AG04450 (cell line): ENCODE results near the gene DOHH. TPM values are rescaled to one million over a fixed set of nuclear protein-coding genes. Genes with fewer than 3 reads are reported as not detected.
"Not testable (repeated sequence)": the region's sequence is repeated elsewhere in the genome, so short reads cannot be mapped to it uniquely, and the experiment has no call there.

ENCODE experiments used
- CTCF ChIA-PET: fragments of 300-600, 350-600 bp; formaldehyde crosslinking; extraction: SDS; loops from one replicate; lab custom pipeline; 2022; ENCODE audit warnings: antibody characterized with exemption, inconsistent platforms; lab: Charles Lee
- POLR2A ChIA-PET: fragments of 350-600 bp; formaldehyde crosslinking; extraction: SDS; loops from one replicate; lab custom pipeline; 2021; ENCODE audit warnings: antibody characterized with exemption, inconsistent platforms; lab: Yijun Ruan, JAX
- DNase-seq: peaks from one replicate; pipeline ENCODE4 v3.0.0-alpha.2; 2011; ENCODE audit warnings: low read depth, low spot score
- H3K27ac ChIP-seq: one replicate; pipeline ENCODE4 v1.5.1; 2012; ENCODE audit warnings: low read depth, low read length, control low read depth
- H3K27me3 ChIP-seq: one replicate; pipeline ENCODE4 v1.6.0; 2012; ENCODE audit warnings: low read length; ENCODE audit not compliant: control insufficient read depth, insufficient read depth
- H3K4me3 ChIP-seq: 2 replicates; pipeline ENCODE4 v1.5.1; 2011; ENCODE audit warnings: mild to moderate bottlenecking, low read depth, low read length, control low read depth
- H3K9me3 ChIP-seq: 2 replicates; pipeline ENCODE4 v1.5.1; 2012; ENCODE audit warnings: low read length; ENCODE audit not compliant: control insufficient read depth, insufficient read depth
- polyA plus RNA-seq: library from polyadenylated mRNA; depleted of rRNA; stranded (reverse); fragments of >200 nt; gene quantifications from 2 replicates; pipeline ENCODE4 v1.2.3, GENCODE V29; 2011
- TF ChIP-seq, protein P1 (sequence below): IDR thresholded peaks from 2 replicates; pipeline ENCODE4 v1.5.1; 2011; ENCODE audit warnings: low read depth, low read length, control low read depth, inconsistent platforms

Gene DOHH
- polyA plus RNA-seq, 1 experiment, result 3.4 TPM

DNA sequence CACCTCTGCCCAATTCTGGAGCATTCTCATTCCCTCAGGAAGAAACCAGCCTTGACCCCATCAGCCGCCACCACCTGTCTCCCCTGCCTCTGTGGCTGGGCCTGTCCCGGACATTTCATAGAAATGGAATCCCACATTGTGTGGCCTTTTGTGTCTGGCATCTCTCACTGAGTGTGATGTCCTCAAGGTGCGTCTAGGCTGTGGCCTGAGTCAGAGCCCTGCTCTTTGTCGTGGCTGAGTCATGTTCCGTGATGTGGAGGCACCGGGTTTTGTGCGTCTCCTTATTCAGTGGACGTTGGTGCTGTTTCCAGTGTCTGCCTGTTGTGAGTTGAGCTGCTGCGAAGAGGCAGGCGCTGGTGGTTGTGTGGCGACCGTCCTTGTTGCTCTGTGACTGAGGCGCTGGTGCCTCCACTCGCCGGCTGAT lies 9.1 kb upstream of the DOHH start:
- TF ChIP-seq, protein P1, sequence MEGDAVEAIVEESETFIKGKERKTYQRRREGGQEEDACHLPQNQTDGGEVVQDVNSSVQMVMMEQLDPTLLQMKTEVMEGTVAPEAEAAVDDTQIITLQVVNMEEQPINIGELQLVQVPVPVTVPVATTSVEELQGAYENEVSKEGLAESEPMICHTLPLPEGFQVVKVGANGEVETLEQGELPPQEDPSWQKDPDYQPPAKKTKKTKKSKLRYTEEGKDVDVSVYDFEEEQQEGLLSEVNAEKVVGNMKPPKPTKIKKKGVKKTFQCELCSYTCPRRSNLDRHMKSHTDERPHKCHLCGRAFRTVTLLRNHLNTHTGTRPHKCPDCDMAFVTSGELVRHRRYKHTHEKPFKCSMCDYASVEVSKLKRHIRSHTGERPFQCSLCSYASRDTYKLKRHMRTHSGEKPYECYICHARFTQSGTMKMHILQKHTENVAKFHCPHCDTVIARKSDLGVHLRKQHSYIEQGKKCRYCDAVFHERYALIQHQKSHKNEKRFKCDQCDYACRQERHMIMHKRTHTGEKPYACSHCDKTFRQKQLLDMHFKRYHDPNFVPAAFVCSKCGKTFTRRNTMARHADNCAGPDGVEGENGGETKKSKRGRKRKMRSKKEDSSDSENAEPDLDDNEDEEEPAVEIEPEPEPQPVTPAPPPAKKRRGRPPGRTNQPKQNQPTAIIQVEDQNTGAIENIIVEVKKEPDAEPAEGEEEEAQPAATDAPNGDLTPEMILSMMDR, result no peak
- Histone ChIP-seq H3K9me3 (no peaks in the 10 kb centered on the region; the same call in 1 of the 2 replicates), H3K27me3 (no peaks in the 10 kb centered on the region), H3K27ac (peak overlapping the region; percentile 21), H3K4me3 (no peak overlapping the region)
- POLR2A ChIA-PET, result interaction anchor here (0.6 kb wide), 1 partner anchor 152 kb away, joined by 3 read pairs; no protein-coding TSS in a partner anchor
- CTCF ChIA-PET, result no interaction called here
- no peak for DNase-seq

DNA sequence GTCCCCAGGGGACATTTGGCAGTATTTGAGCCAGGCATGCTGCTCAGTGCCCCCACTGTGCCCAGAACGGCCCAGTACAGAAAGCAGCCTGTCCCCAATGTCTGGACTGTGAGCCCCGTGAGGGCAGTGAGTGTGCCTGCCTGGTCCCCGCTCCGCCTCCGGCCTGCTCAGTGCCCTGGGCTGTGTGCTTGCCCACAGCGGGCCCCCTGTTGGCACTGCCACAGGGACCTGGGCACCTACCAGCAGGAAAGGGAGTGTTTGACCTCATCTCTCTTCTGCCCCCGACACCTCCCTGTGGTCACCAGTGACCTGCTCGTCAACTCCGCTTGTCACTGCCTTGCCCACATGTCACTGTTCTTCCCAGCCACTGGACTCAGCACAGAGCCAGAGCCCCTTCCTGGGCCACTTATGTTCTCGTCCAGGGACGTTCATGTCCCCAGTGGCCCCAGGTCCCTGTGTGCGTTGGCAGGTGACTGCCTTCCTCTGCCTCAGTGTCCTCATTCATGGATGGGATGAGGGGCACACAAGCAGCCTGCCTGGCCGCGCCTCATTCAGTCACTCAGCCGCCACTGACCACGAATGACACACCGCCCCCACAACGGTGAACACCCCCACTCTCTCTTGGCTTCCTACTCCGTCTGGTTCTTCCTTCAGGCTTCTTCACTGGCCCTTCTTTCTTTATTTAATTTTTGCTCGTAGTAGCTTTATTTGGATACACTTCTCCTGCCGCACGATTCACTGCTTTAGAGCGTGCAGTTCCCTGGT lies 8.5 kb upstream of the DOHH start:
- DNase-seq, result no peak
- CTCF ChIA-PET, result no interaction called here

DNA sequence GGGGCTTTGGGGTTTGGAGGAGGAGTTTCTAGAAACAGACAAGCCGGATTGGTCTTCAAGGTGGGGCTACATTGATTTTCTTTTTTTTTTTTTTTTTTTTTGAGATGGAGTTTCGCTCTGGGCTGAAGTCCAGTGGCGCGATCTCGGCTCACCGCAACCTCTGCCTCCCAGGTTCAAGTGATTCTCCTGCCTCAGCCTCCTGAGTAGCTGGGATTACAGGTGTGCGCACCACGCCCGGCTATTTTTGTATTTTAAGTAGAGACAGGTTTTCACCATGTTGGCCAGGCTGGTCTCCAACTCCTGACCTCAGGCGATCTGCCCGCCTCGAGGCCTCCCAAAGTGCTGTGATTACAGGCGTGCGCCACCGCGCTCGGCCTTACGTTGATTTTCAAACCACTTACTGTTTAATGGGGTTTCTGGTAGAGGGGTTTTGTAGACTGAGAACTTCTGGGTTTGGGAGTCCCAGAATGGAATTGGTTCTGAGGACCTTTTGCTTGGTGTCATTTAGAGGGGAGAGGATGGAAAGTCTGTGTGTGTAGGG lies 7.7 kb upstream of the DOHH start:
- H3K27ac ChIP-seq, DNase-seq, CTCF ChIA-PET, H3K27me3 ChIP-seq, H3K9me3 ChIP-seq, POLR2A ChIA-PET: not testable (repeated sequence)
- H3K4me3 ChIP-seq, result peak overlapping the region; percentile 78; the same call in 1 of the 2 replicates

More for the DNA sequence above, 8.5 kb upstream of the DOHH start:
- no peaks in the 10 kb centered on the region for H3K27me3 ChIP-seq
- TF ChIP-seq, protein P1, result no peak
- no peak overlapping the region for H3K4me3 ChIP-seq
- peak overlapping the region; percentile 22 for H3K27ac ChIP-seq
- POLR2A ChIA-PET, result interaction anchor here (0.6 kb wide), 1 partner anchor 153 kb away, joined by 3 read pairs; no protein-coding TSS in a partner anchor
- no peaks in the 10 kb centered on the region; the same call in 1 of the 2 replicates for H3K9me3 ChIP-seq

DNA sequence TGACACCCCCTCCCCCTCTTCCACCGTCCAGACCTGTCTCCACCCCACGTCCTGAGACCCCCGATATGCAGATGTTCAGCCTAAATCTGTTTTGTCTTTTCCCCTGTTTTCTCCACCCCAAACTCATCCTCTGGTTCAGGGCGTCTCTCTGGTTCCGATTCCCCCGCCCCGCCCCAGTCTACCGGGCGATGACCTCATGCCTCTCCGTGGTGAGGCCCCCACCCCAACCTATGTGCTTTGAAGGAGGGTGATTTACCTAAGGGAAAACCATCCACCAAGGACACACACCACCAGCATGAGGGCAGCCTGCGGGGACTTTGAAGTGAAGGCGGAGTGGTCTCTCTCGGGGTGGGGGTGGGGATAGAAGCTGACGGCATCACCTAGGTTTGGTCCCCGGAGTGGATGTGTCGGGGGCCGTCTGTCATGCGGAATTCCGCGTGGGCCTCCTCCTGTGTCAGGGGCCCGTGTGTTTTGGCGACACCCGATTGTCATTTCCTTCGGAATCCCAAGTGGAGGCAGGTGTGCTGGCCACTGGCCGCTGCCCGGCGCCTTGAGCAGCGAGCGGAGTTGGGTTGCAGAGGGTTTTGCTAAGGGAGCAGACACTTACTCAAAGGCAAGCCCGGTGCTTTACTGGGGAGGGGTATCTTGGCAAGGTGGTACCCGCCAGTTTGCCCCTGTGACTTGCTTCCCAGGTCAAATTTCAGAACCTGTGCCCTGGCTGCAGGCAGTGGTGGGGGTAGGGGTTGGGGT lies 7.1 kb upstream of the DOHH start:
- Histone ChIP-seq H3K9me3 (no peaks in the 10 kb centered on the region; the same call in 1 of the 2 replicates), H3K4me3 (peak overlapping the region; percentile 78), H3K27me3 (no peaks in the 10 kb centered on the region), H3K27ac (no peak overlapping the region)
- CTCF ChIA-PET, result interaction anchor here (1.4 kb wide), 1 partner anchor 22 kb away, joined by 3 read pairs; no protein-coding TSS in a partner anchor
- POLR2A ChIA-PET, result no interaction called here
- no peak for DNase-seq
- TF ChIP-seq, protein P1, result no peak
